ENCODE measurements around the gene ATP8A2. TPM values are rescaled to one million over a fixed set of nuclear protein-coding genes. Genes with fewer than 3 reads are reported as not detected.

Gene ATP8A2
- polyA plus RNA-seq, 1 donor from 2014 or later, result 11.9 TPM

DNA sequence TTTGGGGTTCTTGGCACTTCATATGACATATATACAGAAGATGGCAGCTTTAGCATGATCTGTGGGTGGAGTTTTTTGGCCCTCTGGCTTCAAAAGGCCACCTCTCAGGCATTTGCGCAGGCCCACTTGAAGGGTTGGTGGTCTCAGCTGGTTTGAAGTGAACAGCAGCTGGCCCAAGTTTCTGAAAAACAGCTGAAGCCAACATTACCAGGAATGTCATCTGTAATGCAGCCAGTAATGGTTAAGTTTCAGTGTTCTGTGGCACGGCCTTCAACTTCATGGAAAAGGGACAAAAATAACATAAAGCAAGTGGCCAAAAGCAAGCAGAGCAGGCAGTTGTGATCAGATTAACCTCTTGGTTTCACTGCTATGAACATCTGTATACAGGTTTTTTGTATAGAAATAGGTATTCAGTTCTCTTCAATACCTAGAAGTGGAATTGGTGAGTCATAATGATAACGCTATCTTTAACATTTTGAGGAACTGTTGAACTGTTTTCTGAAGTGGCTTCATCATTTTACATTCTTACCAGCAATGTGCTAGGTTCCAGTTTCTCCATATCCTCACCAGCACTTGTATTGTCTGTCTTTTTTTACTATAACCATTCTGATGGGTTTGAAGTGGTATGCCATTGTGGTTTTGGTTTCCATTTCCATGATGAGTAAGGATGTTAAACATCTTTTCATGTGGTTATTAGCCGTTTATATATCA lies 434.6 kb downstream of the ATP8A2 start:
- H4K20me1 ChIP-seq (ENCODE audit: insufficient read depth), result no peaks in the 10 kb centered on the region
- no peaks in the 10 kb centered on the region for H3K9me3 ChIP-seq (ENCODE audit: low read length)
- H3K79me2 ChIP-seq (replicated peaks; ENCODE audit: insufficient read depth, low read length), result no peaks in the 10 kb centered on the region
- no peaks in the 10 kb centered on the region for H3K9me2 ChIP-seq (ENCODE audit: insufficient read depth, low read length)
- no peak overlapping the region for H3K4me3 ChIP-seq (ENCODE audit: low read length)
- H3K27ac ChIP-seq (ENCODE audit: low read length), result no peak overlapping the region
- no peak for TF ChIP-seq SMC3 (conservative IDR thresholded peaks at IDR 0.05; ENCODE audit: poor library complexity)
- no peak for TF ChIP-seq EZH2 (IDR thresholded peaks at IDR 0.05; ENCODE audit: borderline replicate concordance, insufficient read depth, low read length, poor library complexity, severe bottlenecking)
- TF ChIP-seq RAD21 (conservative IDR thresholded peaks at IDR 0.05), result no peak
- no peaks in the 10 kb centered on the region for H3K27me3 ChIP-seq (ENCODE audit: insufficient read depth, low read depth, low read length)
- no peak overlapping the region for H3K9ac ChIP-seq (ENCODE audit: low read length)
- no peaks in the 10 kb centered on the region for H3F3A ChIP-seq (ENCODE audit: insufficient read depth, low read length, poor library complexity, severe bottlenecking)
- H2AFZ ChIP-seq (ENCODE audit: low read depth, low read length), result no peak overlapping the region
- H3K36me3 ChIP-seq (ENCODE audit: insufficient read depth, low read length), result no peaks in the 10 kb centered on the region
- no peak overlapping the region for H3K4me2 ChIP-seq (ENCODE audit: low read length)

- Histone ChIP-seq H3K79me2 (replicated peaks; ENCODE audit: insufficient read depth, low read length) (no peaks in the 10 kb centered on the region), H3K9me3 (ENCODE audit: low read length) (no peaks in the 10 kb centered on the region), H3F3A (ENCODE audit: insufficient read depth, low read length, poor library complexity, severe bottlenecking) (no peaks in the 10 kb centered on the region), H2AFZ (ENCODE audit: low read depth, low read length) (no peak overlapping the region), H3K27me3 (ENCODE audit: insufficient read depth, low read depth, low read length) (no peaks in the 10 kb centered on the region), H4K20me1 (ENCODE audit: insufficient read depth) (no peaks in the 10 kb centered on the region), H3K4me2 (ENCODE audit: low read length) (no peak overlapping the region), H3K9me2 (ENCODE audit: insufficient read depth, low read length) (no peaks in the 10 kb centered on the region), H3K36me3 (ENCODE audit: insufficient read depth, low read length) (no peaks in the 10 kb centered on the region), H3K27ac (ENCODE audit: low read length) (no peak overlapping the region), H3K4me3 (ENCODE audit: low read length) (no peak overlapping the region), H3K9ac (ENCODE audit: low read length) (no peak overlapping the region)
- no peak for TF ChIP-seq RAD21 (conservative IDR thresholded peaks at IDR 0.05)
- TF ChIP-seq TAF1 (IDR thresholded peaks at IDR 0.05; ENCODE audit: low read depth), result no peak
- no peak for TF ChIP-seq POLR2AphosphoS5 (IDR thresholded peaks at IDR 0.05)
- TF ChIP-seq EZH2 (IDR thresholded peaks at IDR 0.05; ENCODE audit: borderline replicate concordance, insufficient read depth, low read length, poor library complexity, severe bottlenecking), result no peak
- no peak for TF ChIP-seq EP300 (conservative IDR thresholded peaks at IDR 0.05; ENCODE audit: poor library complexity, severe bottlenecking)
- no peak for TF ChIP-seq SMC3 (conservative IDR thresholded peaks at IDR 0.05; ENCODE audit: poor library complexity)
- TF ChIP-seq, protein P1, sequence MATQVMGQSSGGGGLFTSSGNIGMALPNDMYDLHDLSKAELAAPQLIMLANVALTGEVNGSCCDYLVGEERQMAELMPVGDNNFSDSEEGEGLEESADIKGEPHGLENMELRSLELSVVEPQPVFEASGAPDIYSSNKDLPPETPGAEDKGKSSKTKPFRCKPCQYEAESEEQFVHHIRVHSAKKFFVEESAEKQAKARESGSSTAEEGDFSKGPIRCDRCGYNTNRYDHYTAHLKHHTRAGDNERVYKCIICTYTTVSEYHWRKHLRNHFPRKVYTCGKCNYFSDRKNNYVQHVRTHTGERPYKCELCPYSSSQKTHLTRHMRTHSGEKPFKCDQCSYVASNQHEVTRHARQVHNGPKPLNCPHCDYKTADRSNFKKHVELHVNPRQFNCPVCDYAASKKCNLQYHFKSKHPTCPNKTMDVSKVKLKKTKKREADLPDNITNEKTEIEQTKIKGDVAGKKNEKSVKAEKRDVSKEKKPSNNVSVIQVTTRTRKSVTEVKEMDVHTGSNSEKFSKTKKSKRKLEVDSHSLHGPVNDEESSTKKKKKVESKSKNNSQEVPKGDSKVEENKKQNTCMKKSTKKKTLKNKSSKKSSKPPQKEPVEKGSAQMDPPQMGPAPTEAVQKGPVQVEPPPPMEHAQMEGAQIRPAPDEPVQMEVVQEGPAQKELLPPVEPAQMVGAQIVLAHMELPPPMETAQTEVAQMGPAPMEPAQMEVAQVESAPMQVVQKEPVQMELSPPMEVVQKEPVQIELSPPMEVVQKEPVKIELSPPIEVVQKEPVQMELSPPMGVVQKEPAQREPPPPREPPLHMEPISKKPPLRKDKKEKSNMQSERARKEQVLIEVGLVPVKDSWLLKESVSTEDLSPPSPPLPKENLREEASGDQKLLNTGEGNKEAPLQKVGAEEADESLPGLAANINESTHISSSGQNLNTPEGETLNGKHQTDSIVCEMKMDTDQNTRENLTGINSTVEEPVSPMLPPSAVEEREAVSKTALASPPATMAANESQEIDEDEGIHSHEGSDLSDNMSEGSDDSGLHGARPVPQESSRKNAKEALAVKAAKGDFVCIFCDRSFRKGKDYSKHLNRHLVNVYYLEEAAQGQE (IDR thresholded peaks at IDR 0.05; ENCODE audit: borderline replicate concordance), result no peak
- TF ChIP-seq, protein P2, sequence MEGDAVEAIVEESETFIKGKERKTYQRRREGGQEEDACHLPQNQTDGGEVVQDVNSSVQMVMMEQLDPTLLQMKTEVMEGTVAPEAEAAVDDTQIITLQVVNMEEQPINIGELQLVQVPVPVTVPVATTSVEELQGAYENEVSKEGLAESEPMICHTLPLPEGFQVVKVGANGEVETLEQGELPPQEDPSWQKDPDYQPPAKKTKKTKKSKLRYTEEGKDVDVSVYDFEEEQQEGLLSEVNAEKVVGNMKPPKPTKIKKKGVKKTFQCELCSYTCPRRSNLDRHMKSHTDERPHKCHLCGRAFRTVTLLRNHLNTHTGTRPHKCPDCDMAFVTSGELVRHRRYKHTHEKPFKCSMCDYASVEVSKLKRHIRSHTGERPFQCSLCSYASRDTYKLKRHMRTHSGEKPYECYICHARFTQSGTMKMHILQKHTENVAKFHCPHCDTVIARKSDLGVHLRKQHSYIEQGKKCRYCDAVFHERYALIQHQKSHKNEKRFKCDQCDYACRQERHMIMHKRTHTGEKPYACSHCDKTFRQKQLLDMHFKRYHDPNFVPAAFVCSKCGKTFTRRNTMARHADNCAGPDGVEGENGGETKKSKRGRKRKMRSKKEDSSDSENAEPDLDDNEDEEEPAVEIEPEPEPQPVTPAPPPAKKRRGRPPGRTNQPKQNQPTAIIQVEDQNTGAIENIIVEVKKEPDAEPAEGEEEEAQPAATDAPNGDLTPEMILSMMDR (IDR thresholded peaks at IDR 0.05; ENCODE audit: poor library complexity, severe bottlenecking), result no peak
- TF ChIP-seq MXI1 (conservative IDR thresholded peaks at IDR 0.05; ENCODE audit: poor library complexity, severe bottlenecking), result no peak
These were observed 435.8 kb downstream of the ATP8A2 start for GRCh38 chr13:25807562-25807961.
